Stimulated activated CD4-positive, alpha-beta T cell treated with anti-CD3 and anti-CD28 coated beads, Interleukin-4, amount 100 ng/mL, for 4 hours (primary cell): Measurements from ENCODE around the gene OXGR1.

Experiments used
- DNase-seq, 2 experiments: peaks; one replicate each; pipeline ENCODE4 v3.0.0-alpha.2; 2020

OXGR1 gene

DNA sequence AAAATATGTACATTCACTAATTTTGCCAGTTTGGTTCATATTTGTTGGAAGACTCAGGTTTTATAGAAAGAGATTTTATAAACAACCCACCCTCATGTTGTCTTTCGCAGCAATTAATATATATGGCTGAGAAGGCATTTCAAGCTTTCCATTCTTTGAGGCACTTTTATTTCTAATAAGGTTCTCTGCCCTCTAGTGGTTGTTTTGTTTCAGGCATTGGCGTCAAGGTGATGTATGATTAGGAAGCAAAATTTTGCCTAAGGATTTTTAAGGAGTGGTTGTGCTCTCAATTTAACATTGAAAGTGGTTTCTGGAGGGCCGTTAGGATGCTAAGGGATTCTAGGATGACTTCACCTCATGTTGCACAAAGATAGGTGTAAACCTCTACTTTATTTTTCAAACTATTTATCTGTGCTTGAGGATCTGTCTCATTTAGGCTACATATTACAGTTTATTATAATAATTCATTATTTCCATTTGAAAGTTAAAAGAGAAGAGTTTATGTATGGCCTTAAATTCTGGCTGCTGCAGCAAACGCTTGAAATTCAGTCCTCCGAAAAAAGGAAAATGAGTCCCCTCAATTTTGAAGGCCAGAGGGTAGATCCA is 35.9 kb downstream of the OXGR1 start:
- no peak for DNase-seq

DNA sequence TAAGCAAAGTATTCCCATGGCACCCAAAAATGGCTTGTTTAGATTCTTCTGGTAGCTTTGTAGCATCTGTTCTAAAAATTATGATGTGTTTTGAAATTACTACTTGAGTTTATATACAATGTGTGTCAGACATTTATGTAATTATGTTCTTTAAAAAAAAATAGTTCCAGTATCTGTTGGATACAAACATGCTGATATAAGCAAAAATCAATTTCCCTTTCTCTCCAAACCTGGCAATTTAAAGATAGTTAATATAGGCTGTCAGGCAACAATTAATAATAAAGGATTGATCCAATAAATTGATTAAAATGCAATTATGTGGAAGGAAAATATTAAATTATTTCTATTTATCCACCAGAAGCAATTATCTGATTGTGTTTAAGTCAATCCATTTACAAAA is 41.7 kb downstream of the OXGR1 start:
- no peak for DNase-seq

DNA sequence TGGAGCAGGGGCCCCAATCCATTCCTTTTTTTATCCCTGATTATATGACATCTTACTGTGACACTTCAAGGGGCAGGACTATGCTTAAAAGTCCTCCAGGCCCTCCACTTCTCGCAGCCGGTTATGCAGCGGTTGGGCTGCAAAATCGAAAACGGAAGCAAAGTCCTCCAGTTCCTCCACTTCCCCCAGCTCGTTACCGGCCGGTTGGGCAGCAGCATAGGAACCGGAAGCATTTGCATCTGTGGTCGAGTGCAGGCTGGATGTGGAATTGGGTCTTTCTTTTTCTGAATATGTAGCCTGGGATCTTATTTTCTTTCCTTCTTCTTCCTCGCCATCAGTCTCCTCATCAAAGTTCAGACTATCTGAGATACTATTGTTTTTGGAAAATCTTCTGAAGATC is 46.1 kb downstream of the OXGR1 start:
- no peak for DNase-seq

DNA sequence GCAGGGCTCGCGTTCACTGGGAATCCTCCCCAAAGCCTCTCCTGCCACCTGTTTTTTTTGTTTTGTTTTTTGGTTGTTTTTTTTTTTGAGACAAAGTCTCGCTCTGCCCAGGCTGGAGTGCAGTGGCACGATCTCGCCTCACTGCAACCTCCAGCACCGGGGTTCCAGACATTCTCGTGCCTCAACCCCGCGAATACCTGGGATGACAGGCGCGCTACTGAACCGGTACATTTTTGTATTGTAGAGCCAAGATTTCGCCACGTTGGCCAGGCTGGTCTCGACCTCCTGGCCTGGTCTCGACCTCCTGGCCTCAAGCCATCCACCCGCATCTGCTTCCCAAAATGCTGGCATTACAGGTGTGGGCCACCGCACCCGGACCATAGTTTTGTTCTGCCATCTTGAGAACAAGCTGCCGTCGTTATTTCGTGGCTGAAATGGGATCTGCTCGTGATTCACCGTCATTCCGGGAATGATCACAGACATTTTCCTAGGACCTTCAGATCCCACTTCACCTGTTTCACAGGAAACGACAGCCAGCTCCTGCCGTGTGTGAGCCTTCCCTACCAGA is 46.8 kb downstream of the OXGR1 start:
- DNase-seq: no peak

DNA sequence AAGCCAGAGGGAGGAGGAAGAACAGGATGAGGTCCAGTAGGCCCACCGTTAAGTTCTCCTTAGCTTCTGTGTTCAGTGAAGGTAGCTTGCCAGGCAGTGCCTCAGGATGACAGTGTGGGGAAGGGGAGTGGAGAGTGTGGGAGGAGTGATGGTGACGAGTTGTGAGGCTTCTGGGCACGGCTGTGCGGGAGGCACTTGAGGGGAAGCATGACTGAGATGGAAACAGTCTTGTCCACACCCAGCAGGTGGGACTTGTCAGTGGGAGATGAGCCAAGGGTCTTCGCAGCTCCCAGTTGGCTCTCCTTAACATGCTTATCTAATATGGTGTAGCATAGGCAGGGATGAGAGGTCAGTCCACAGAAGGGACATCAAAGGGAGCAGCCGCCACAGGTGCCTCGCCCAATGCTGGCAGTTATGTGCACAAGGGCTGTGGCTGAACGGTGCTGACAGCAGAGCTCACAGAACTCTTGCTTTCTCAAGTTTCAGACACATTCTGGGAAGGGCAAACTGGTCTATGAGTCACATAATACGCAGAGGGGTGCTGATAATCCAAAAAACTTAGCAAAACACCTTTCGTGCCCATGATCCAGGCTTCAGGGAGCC is 47.5 kb downstream of the OXGR1 start:
- DNase-seq: no peak

DNA sequence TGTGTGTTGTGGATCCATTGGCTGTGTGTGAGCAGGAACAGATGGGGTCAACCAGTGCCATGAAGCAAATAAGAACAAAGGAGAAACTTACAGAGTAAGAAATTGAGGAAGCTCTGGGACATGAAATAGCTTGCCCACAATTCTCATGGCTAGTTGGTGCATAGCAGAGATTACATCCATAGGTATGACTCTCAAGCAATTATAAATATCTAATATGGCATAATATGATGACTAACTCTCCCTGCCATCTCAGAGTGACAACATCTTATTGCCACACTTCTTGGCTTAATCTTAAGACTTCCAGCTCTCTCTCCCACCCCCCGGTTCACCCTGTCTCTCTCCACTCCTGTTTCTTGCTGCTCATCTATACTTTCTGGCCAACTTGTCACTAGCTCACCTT is 53.3 kb downstream of the OXGR1 start:
- DNase-seq: no peak

DNA sequence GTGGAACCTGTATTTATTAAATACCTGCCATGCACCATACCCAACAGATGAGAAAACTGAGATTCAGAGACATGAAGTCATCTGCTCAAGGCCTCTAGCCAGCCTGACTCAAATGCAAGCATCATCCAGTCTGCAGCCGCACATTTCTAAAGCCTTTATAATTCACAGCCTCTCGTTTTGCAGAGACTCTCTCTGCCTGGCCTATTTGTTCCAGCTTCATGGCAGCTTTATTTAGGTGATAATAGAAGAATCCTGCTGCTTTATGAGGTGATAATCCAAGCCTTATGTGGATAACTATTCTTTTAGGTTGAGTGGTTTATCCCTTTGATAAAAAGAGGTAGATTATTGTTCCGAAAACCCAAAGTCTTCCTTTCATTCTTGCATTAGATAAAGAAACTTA is 58.4 kb downstream of the OXGR1 start:
- no peak for DNase-seq
